ENCODE results near the gene PPP3CA.

The PPP3CA gene

GRCh38 chr4:101332424-101332823, 14.9 kb downstream of the PPP3CA start:
- Histone ChIP-seq H3K27me3 (ENCODE audit: insufficient read depth, poor library complexity, severe bottlenecking) (no peaks in the 10 kb centered on the region), H3K9me3 (ENCODE audit: severe bottlenecking) (no peaks in the 10 kb centered on the region), H3K27ac (ENCODE audit: poor library complexity, severe bottlenecking) (no peak overlapping the region), H3K4me1 (ENCODE audit: insufficient read depth, poor library complexity, severe bottlenecking) (peaks cover 17% of the 10 kb centered on the region), H3K4me3 (ENCODE audit: severe bottlenecking) (no peak overlapping the region), H3K36me3 (ENCODE audit: low read depth) (no peaks in the 10 kb centered on the region; the same call in 1 of the 2 replicates)
- no peak for TF ChIP-seq CTCF (IDR thresholded peaks at IDR 0.05; ENCODE audit: poor library complexity, severe bottlenecking)
- ATAC-seq (ENCODE audit: low read depth) = no peak
- DNase-seq (ENCODE audit: low spot score) = no peak

- no peak for TF ChIP-seq CTCF (IDR thresholded peaks at IDR 0.05; ENCODE audit: poor library complexity, severe bottlenecking)
- Histone ChIP-seq H3K36me3 (ENCODE audit: low read depth) (no peaks in the 10 kb centered on the region; the same call in 1 of the 2 replicates), H3K9me3 (ENCODE audit: severe bottlenecking) (no peaks in the 10 kb centered on the region), H3K27ac (ENCODE audit: poor library complexity, severe bottlenecking) (peak overlapping the region; percentile 8), H3K4me1 (ENCODE audit: insufficient read depth, poor library complexity, severe bottlenecking) (peaks cover 17% of the 10 kb centered on the region), H3K4me3 (ENCODE audit: severe bottlenecking) (no peak overlapping the region), H3K27me3 (ENCODE audit: insufficient read depth, poor library complexity, severe bottlenecking) (no peaks in the 10 kb centered on the region)
- ATAC-seq (ENCODE audit: low read depth) (peak; percentile 87), DNase-seq (ENCODE audit: low spot score) (no peak)
These were observed 16.3 kb downstream of the PPP3CA start for GRCh38 chr4:101331017-101331416.

GRCh38 chr4:101329592-101329991, 17.7 kb downstream of the PPP3CA start:
- DNase-seq (ENCODE audit: low spot score) = no peak
- TF ChIP-seq CTCF (IDR thresholded peaks at IDR 0.05; ENCODE audit: poor library complexity, severe bottlenecking) = no peak
- Histone ChIP-seq H3K4me1 (ENCODE audit: insufficient read depth, poor library complexity, severe bottlenecking) (peaks cover 17% of the 10 kb centered on the region), H3K27me3 (ENCODE audit: insufficient read depth, poor library complexity, severe bottlenecking) (no peaks in the 10 kb centered on the region), H3K4me3 (ENCODE audit: severe bottlenecking) (no peak overlapping the region), H3K27ac (ENCODE audit: poor library complexity, severe bottlenecking) (no peak overlapping the region), H3K36me3 (ENCODE audit: low read depth) (no peaks in the 10 kb centered on the region; the same call in 1 of the 2 replicates), H3K9me3 (ENCODE audit: severe bottlenecking) (no peaks in the 10 kb centered on the region)
- no peak for ATAC-seq (ENCODE audit: low read depth)

GRCh38 chr4:101328063-101328602, 19.2 kb downstream of the PPP3CA start:
- ATAC-seq (ENCODE audit: low read depth) (no peak), DNase-seq (ENCODE audit: low spot score) (no peak)

More at GRCh38 chr4:101328063-101328602, 19.2 kb downstream of the PPP3CA start:
- Histone ChIP-seq H3K9me3 (ENCODE audit: severe bottlenecking) (no peaks in the 10 kb centered on the region), H3K27me3 (ENCODE audit: insufficient read depth, poor library complexity, severe bottlenecking) (no peaks in the 10 kb centered on the region), H3K27ac (ENCODE audit: poor library complexity, severe bottlenecking) (no peak overlapping the region), H3K36me3 (ENCODE audit: low read depth) (no peaks in the 10 kb centered on the region; the same call in 1 of the 2 replicates), H3K4me3 (ENCODE audit: severe bottlenecking) (no peak overlapping the region), H3K4me1 (ENCODE audit: insufficient read depth, poor library complexity, severe bottlenecking) (peaks cover 17% of the 10 kb centered on the region)
- TF ChIP-seq CTCF (IDR thresholded peaks at IDR 0.05; ENCODE audit: poor library complexity, severe bottlenecking) = no peak

Measured in RWPE2 (cell line).